IMR-90 (cell line): Measurements from ENCODE around the gene ENTPD7. TPM values are rescaled to one million over a fixed set of nuclear protein-coding genes. Genes with fewer than 3 reads are reported as not detected.

Experiments used
- ATAC-seq: fragments of 200-7000 bp; cut with Tn5 transposase; 2 replicates; pipeline ENCODE4 v1.9.1; 2020; ENCODE audit warnings: low read depth, mild to moderate bottlenecking, moderate library complexity
- BruUV-seq: library from RNA; stranded (reverse); fragments of 400-500 nt; replicated peaks from 2 replicates; lab custom pipeline; 2021; lab: Mats Ljungman, UMichigan
- CTCF ChIA-PET: fragments of 300-600 bp; formaldehyde crosslinking; extraction: SDS; loops from one replicate; lab custom pipeline; 2021; ENCODE audit warnings: antibody characterized with exemption; lab: Yijun Ruan, JAX
- POLR2A ChIA-PET: fragments of 300-600 bp; sonication (Branson Sonifier 250); formaldehyde crosslinking; loops from one replicate; lab custom pipeline; 2022; ENCODE audit warnings: antibody characterized with exemption; ENCODE audit not compliant: unreplicated experiment; lab: Charles Lee
- DNase-seq: peaks from one replicate; pipeline ENCODE4 v3.0.0; 2013
- H2AFZ ChIP-seq: replicated peaks from 2 replicates; pipeline ENCODE3; 2013; ENCODE audit warnings: low read length, mild to moderate bottlenecking; ENCODE audit not compliant: poor library complexity
- H2AK5ac ChIP-seq: 2 replicates; pipeline ENCODE4 v1.6.1; 2013; ENCODE audit warnings: low read depth, low read length, inconsistent platforms
- H2AK9ac ChIP-seq: replicated peaks from 2 replicates; pipeline ENCODE3; 2013; ENCODE audit warnings: mild to moderate bottlenecking, low read depth, low read length, moderate library complexity; ENCODE audit not compliant: poor library complexity
- H2BK120ac ChIP-seq: 2 replicates; pipeline ENCODE4 v1.6.1; 2013; ENCODE audit warnings: low read depth, low read length, inconsistent platforms
- H2BK15ac ChIP-seq: 3 replicates; pipeline ENCODE4 v1.6.1; 2013; ENCODE audit warnings: low read depth, low read length, inconsistent platforms
- H2BK20ac ChIP-seq: 2 replicates; pipeline ENCODE4 v1.6.1; 2013; ENCODE audit warnings: low read depth, mild to moderate bottlenecking, inconsistent platforms, low read length, moderate library complexity
- H2BK5ac ChIP-seq: 2 replicates; pipeline ENCODE4 v1.6.1; 2013; ENCODE audit warnings: mild to moderate bottlenecking, low read depth, low read length, inconsistent platforms; ENCODE audit not compliant: poor library complexity, severe bottlenecking
- H3K14ac ChIP-seq: replicated peaks from 2 replicates; pipeline ENCODE4 v1.6.1; 2013; ENCODE audit warnings: low read depth, low read length, inconsistent platforms
- H3K18ac ChIP-seq: 2 replicates; pipeline ENCODE4 v1.6.1; 2013; ENCODE audit warnings: low read depth, low read length, control low read depth
- H3K23ac ChIP-seq: 2 replicates; pipeline ENCODE4 v1.6.1; 2013; ENCODE audit warnings: low read depth, low read length, inconsistent platforms
- H3K27ac ChIP-seq: 2 replicates; pipeline ENCODE4 v1.5.1; 2013; ENCODE audit warnings: mild to moderate bottlenecking, control low read depth, low read length; ENCODE audit not compliant: insufficient read depth
- H3K27me3 ChIP-seq: 2 replicates; pipeline ENCODE4 v1.6.1; 2013; ENCODE audit warnings: low read length; ENCODE audit not compliant: control insufficient read depth, insufficient read depth
- H3K36me3 ChIP-seq: 2 replicates; pipeline ENCODE4 v1.6.1; 2013; ENCODE audit warnings: low read length, mixed read lengths; ENCODE audit not compliant: control insufficient read depth, insufficient read depth
- H3K4ac ChIP-seq: 2 replicates; pipeline ENCODE4 v1.6.1; 2013; ENCODE audit warnings: low read depth, low read length, inconsistent platforms
- H3K4me1 ChIP-seq: 2 replicates; pipeline ENCODE4 v1.6.1; 2013; ENCODE audit warnings: low read length, mixed read lengths; ENCODE audit not compliant: control insufficient read depth, insufficient read depth
- H3K4me2 ChIP-seq: 2 replicates; pipeline ENCODE4 v1.6.1; 2013; ENCODE audit warnings: low read depth, mild to moderate bottlenecking, control low read depth, low read length, moderate library complexity
- H3K4me3 ChIP-seq: 2 replicates; pipeline ENCODE4 v1.5.1; 2013; ENCODE audit warnings: low read depth, mild to moderate bottlenecking, control low read depth, low read length, moderate library complexity; ENCODE audit not compliant: insufficient read depth
- H3K56ac ChIP-seq: 2 replicates; pipeline ENCODE4 v1.6.1; 2013; ENCODE audit warnings: low read length, inconsistent platforms; ENCODE audit not compliant: insufficient read depth; ENCODE audit errors: extremely low read depth
- H3K79me1 ChIP-seq, 2 experiments: 2 replicates each; pipeline ENCODE4 v1.6.1; 2013; ENCODE audit warnings: low read length in 2 of 2, inconsistent platforms in 1 of 2, low read depth in 1 of 2
- H3K9ac ChIP-seq: 2 replicates; pipeline ENCODE4 v1.6.1; 2013; ENCODE audit warnings: low read depth, low read length, control low read depth
- H3K9me1 ChIP-seq: 2 replicates; pipeline ENCODE4 v1.6.1; 2013; ENCODE audit warnings: low read length, inconsistent platforms; ENCODE audit not compliant: insufficient read depth
- H3K9me3 ChIP-seq: 2 replicates; pipeline ENCODE4 v1.6.1; 2013; ENCODE audit warnings: low read length; ENCODE audit not compliant: control insufficient read depth, insufficient read depth
- H4K20me1 ChIP-seq: 2 replicates; pipeline ENCODE4 v1.6.1; 2013; ENCODE audit warnings: low read length, inconsistent platforms; ENCODE audit not compliant: insufficient read depth
- H4K5ac ChIP-seq: 2 replicates; pipeline ENCODE4 v1.6.1; 2013; ENCODE audit warnings: mild to moderate bottlenecking, low read depth, low read length, control low read depth
- H4K8ac ChIP-seq, 2 experiments: 2 replicates each; pipeline ENCODE4 v1.6.1; 2013; ENCODE audit warnings: low read depth in 2 of 2, low read length in 2 of 2, control low read depth in 1 of 2, inconsistent platforms in 1 of 2
- H4K91ac ChIP-seq: 2 replicates; pipeline ENCODE4 v1.6.1; 2013; ENCODE audit warnings: low read depth, low read length, inconsistent platforms; ENCODE audit not compliant: insufficient read depth
- BHLHE40 ChIP-seq: fragments of 150-350 bp; IDR thresholded peaks from 2 replicates; pipeline ENCODE4 v1.6.1; 2016; ENCODE audit warnings: mild to moderate bottlenecking, low read depth, low read length
- CEBPB ChIP-seq: IDR thresholded peaks from 2 replicates; pipeline ENCODE4 v1.6.1; 2012; ENCODE audit warnings: low read depth, low read length, improper control_type of control experiment
- CHD1 ChIP-seq: IDR thresholded peaks from 2 replicates; pipeline ENCODE4 v1.6.1; 2012; ENCODE audit warnings: low read depth, low read length, improper control_type of control experiment
- MAFK ChIP-seq: IDR thresholded peaks from 2 replicates; pipeline ENCODE4 v1.6.1; 2012; ENCODE audit warnings: low read depth, low read length, improper control_type of control experiment
- MAZ ChIP-seq: IDR thresholded peaks from 2 replicates; pipeline ENCODE4 v1.6.1; 2012; ENCODE audit warnings: low read depth, mild to moderate bottlenecking, low read length, improper control_type of control experiment, moderate library complexity, borderline replicate concordance
- MXI1 ChIP-seq: IDR thresholded peaks from 2 replicates; pipeline ENCODE4 v1.6.1; 2012; ENCODE audit warnings: low read depth, mild to moderate bottlenecking, low read length, moderate library complexity, borderline replicate concordance
- NFE2L2 ChIP-seq: fragments of 150-350 bp; IDR thresholded peaks from 2 replicates; pipeline ENCODE4 v1.6.1; 2016; ENCODE audit warnings: low read depth, mild to moderate bottlenecking, low read length
- POLR2A ChIP-seq: IDR thresholded peaks from 2 replicates; pipeline ENCODE4 v1.6.1; 2012; ENCODE audit warnings: mild to moderate bottlenecking, low read depth, low read length
- RAD21 ChIP-seq: IDR thresholded peaks from 2 replicates; pipeline ENCODE4 v1.6.1; 2012; ENCODE audit warnings: low read length, improper control_type of control experiment
- SMC3 ChIP-seq: fragments of 150-350 bp; IDR thresholded peaks from 2 replicates; pipeline ENCODE4 v1.6.1; 2016; ENCODE audit warnings: low read depth, mild to moderate bottlenecking, antibody characterized with exemption, low read length, moderate library complexity
- WGBS, 2 experiments: methylation state at CpG; one replicate each; pipeline versions ENCODE4 v1.1.5 to v1.1.7; 2013; ENCODE audit warnings: missing lambda C conversion rate in 2 of 2; ENCODE audit not compliant: insufficient read length in 1 of 2; ENCODE audit errors: extremely low coverage in 2 of 2; 5-methylcytosine and 5-hydroxymethylcytosine counted together
- dilution Hi-C: fragments of 300-500 bp; cut with HindIII; formaldehyde crosslinking; loops from one replicate; pipeline ENCODE4 v1.14.3; 2018; ENCODE audit warnings: low sequenced_read_pairs; ENCODE audit not compliant: unreplicated experiment
- in situ Hi-C: fragments of 300-500 bp; cut with MboI; formaldehyde crosslinking; loops from 3 replicates; pipeline ENCODE4 v1.14.3; 2019; ENCODE audit warnings: low sequenced_read_pairs, inconsistent platforms, mixed read lengths
- intact Hi-C: fragments of 100-400 bp; cut with micrococcal nuclease; formaldehyde crosslinking; loops from 2 replicates; pipeline ENCODE4 v1.10.0; 2022
- polyA plus RNA-seq, 3 experiments: library from polyadenylated mRNA; depleted of rRNA; stranded (reverse); fragments of >200 nt; gene quantifications; 2 replicates each; pipeline ENCODE4 v1.2.3, GENCODE V29; 2012; ENCODE audit warnings: low replicate concordance in 1 of 3
- total RNA-seq: library from RNA; depleted of rRNA; stranded (reverse); fragments of >200 nt; gene quantifications from 2 replicates; pipeline ENCODE4 v1.2.3, GENCODE V29; 2012
- TF ChIP-seq, protein P1 (sequence below): fragments of 150-350 bp; IDR thresholded peaks from 2 replicates; pipeline ENCODE4 v1.6.1; 2016; ENCODE audit warnings: low read depth, mild to moderate bottlenecking, low read length, moderate library complexity, borderline replicate concordance
- TF ChIP-seq, protein P2 (sequence below): fragments of 150-350 bp; IDR thresholded peaks from 2 replicates; pipeline ENCODE4 v1.6.1; 2017; ENCODE audit warnings: mild to moderate bottlenecking, antibody characterized with exemption, low read length, low read depth
- TF ChIP-seq, protein P3 (sequence below): conservative IDR thresholded peaks from 2 replicates; pipeline ENCODE4 v1.5.1; 2012; ENCODE audit warnings: mild to moderate bottlenecking, low read depth, low read length, improper control_type of control experiment

ENTPD7 gene
- total and polyA plus RNA-seq, 2 of the 4 experiments (the other 2 are of a cell fraction), result 8.0 to 23.3 TPM

DNA sequence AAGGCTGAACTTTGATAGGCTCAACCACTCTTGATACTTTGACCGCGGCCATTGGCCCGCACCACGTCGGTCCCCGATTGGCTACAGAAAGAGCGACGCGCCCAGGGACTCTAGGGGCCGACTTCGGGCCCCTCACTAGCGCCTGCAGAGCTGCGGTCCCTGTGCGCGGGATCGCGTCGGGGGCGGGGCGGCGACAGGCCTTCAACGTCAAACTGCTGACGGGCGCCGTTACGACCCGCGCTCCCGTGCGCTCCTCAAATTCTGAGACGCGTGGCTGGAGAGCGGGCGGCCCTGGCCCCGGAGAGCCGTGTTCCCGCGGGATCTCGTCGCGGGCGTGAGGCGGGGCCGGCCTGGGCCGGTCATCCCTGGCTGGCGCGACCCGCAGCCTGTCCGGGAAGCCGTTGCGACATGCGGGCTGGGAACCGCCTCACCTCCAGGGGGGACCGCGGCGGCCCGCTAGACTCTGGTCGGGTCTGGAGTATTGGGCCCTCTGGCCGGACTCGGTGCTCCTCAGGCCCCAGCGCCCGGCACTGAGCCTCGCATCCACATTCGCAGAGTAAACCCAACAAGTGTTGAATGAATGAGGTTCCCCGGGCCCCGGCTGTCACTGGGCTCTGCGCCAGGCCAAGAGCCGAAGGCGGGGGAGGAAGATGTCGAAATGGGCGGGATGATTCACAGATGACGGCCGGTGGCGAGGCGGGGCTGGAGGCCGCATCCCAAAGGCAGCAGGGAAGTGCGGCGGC, 38.4 kb upstream of the ENTPD7 start:
- H3K9me3 ChIP-seq, result no peaks in the 10 kb centered on the region
- TF ChIP-seq MAZ, result peak; percentile 89
- 0 out of 2 replicates have a peak, but pooled peaks have one; percentile 35 for TF ChIP-seq CHD1
- TF ChIP-seq BHLHE40, result no peak; the same call in 1 of the 2 replicates
- TF ChIP-seq NFE2L2, result no peak; the same call in 1 of the 2 replicates
- TF ChIP-seq RAD21, result peak; percentile 5; the same call in 1 of the 2 replicates
- 0 out of 2 replicates have a peak, but pooled peaks have one; percentile 41 for TF ChIP-seq MXI1
- TF ChIP-seq, protein P1, sequence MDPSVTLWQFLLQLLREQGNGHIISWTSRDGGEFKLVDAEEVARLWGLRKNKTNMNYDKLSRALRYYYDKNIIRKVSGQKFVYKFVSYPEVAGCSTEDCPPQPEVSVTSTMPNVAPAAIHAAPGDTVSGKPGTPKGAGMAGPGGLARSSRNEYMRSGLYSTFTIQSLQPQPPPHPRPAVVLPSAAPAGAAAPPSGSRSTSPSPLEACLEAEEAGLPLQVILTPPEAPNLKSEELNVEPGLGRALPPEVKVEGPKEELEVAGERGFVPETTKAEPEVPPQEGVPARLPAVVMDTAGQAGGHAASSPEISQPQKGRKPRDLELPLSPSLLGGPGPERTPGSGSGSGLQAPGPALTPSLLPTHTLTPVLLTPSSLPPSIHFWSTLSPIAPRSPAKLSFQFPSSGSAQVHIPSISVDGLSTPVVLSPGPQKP, result no peak
- TF ChIP-seq MAFK, result no peak
- peak; percentile 91 for TF ChIP-seq POLR2A
- peak; percentile 96 for TF ChIP-seq CEBPB
- TF ChIP-seq, protein P2, sequence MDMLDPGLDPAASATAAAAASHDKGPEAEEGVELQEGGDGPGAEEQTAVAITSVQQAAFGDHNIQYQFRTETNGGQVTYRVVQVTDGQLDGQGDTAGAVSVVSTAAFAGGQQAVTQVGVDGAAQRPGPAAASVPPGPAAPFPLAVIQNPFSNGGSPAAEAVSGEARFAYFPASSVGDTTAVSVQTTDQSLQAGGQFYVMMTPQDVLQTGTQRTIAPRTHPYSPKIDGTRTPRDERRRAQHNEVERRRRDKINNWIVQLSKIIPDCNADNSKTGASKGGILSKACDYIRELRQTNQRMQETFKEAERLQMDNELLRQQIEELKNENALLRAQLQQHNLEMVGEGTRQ, result no peak
- TF ChIP-seq, protein P3, sequence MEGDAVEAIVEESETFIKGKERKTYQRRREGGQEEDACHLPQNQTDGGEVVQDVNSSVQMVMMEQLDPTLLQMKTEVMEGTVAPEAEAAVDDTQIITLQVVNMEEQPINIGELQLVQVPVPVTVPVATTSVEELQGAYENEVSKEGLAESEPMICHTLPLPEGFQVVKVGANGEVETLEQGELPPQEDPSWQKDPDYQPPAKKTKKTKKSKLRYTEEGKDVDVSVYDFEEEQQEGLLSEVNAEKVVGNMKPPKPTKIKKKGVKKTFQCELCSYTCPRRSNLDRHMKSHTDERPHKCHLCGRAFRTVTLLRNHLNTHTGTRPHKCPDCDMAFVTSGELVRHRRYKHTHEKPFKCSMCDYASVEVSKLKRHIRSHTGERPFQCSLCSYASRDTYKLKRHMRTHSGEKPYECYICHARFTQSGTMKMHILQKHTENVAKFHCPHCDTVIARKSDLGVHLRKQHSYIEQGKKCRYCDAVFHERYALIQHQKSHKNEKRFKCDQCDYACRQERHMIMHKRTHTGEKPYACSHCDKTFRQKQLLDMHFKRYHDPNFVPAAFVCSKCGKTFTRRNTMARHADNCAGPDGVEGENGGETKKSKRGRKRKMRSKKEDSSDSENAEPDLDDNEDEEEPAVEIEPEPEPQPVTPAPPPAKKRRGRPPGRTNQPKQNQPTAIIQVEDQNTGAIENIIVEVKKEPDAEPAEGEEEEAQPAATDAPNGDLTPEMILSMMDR, result no peak
- TF ChIP-seq SMC3, result no peak

More for the DNA sequence above, 38.4 kb upstream of the ENTPD7 start:
- in situ Hi-C loops, result no loop called here
- Histone ChIP-seq H3K36me3 (no peaks in the 10 kb centered on the region), H3K4me1 (no peaks in the 10 kb centered on the region), H2AK9ac (peak overlapping the region; percentile 87), H3K4ac (peak overlapping the region; percentile 78), H2AK5ac (peak overlapping the region; percentile 35; the same call in 1 of the 2 replicates), H4K5ac (peak overlapping the region; percentile 19; the same call in 1 of the 2 replicates), H2BK20ac (no peak overlapping the region), H3K23ac (no peak overlapping the region), H3K56ac (peak overlapping the region; percentile 48; the same call in 1 of the 2 replicates), H3K4me3 (peak overlapping the region; percentile 56), H3K27me3 (no peaks in the 10 kb centered on the region), H4K91ac (peak overlapping the region; percentile 78), H2BK15ac (no peak overlapping the region), H3K14ac (peak overlapping the region; percentile 69), H2BK120ac (peak overlapping the region; percentile 68), H2BK5ac (peak overlapping the region; percentile 91), H3K4me2 (peak overlapping the region; percentile 58), H3K9ac (peak overlapping the region; percentile 58), H3K18ac (peak overlapping the region; percentile 19; the same call in 1 of the 2 replicates), H2AFZ (peak overlapping the region; percentile 96), H3K79me1 (peaks cover 20 to 24% of the 10 kb centered on the region in 2 experiments), H4K8ac (peak overlapping the region; percentile 8 to 73; a peak in 2 of 4 replicates), H4K20me1 (peaks cover 7% of the 10 kb centered on the region; the same call in 1 of the 2 replicates), H3K27ac (peak overlapping the region; percentile 93), H3K9me1 (peaks cover 5% of the 10 kb centered on the region; the same call in 1 of the 2 replicates)
- ChIA-PET CTCF (interaction anchor here (1.1 to 1.5 kb wide), 2 partner anchors 90 to 185 kb away, joined by 3 to 5 read pairs; no protein-coding TSS in a partner anchor), POLR2A (interaction anchor here (0.8 kb wide), 1 partner anchor 81 kb away, joined by 3 read pairs; no protein-coding TSS in a partner anchor)
- DNase-seq (peak; percentile 94), ATAC-seq (peak; percentile 92)
- intact Hi-C loops, result loop anchor here (1.0 to 5.0 kb wide), 3 partner anchors 41 to 90 kb away; no protein-coding TSS in a partner anchor
- no TSS peak for BruUV-seq
- dilution Hi-C loops, result no loop called here
- WGBS, 2 experiments, result 0% methylated on average over 31 of the region's 78 CpGs; no CpG with 5 or more reads in 1 of the 2 experiments
